ENCODE results near the gene CACNA1B. TPM values are rescaled to one million over a fixed set of nuclear protein-coding genes. Genes with fewer than 3 reads are reported as not detected.

The CACNA1B gene
- total and polyA plus RNA-seq, 2 of the 13 experiments (the other 11 are each of a cell fraction or from before 2014, with no cell fraction given): under 0.01 to 0.04 TPM

GRCh38 chr9:138115506-138115905 lies 237.9 kb downstream of the CACNA1B start:
- no TSS peak for BruUV-seq (replicated peaks)
- ATAC-seq (no peak), DNase-seq (ENCODE audit: low spot score) (no peak), FAIRE-seq (no peak)
- Histone ChIP-seq H3K4me1 (ENCODE audit: insufficient read depth, low read length) (no peaks in the 10 kb centered on the region), H3K27ac (ENCODE audit: extremely low read length, insufficient read depth, low read length) (no peak overlapping the region), H4K20me1 (ENCODE audit: insufficient read depth, low read length) (0 out of 2 replicates have a peak, but pooled peaks cover 2% of the 10 kb centered on the region), H3K79me2 (ENCODE audit: insufficient read depth, low read length) (no peaks in the 10 kb centered on the region), H3K9me3 (ENCODE audit: low read length) (no peaks in the 10 kb centered on the region), H2AFZ (ENCODE audit: low read length) (no peak overlapping the region), H3K36me3 (replicated peaks in 1 of 2; ENCODE audit: control insufficient read depth in 1 of 2, insufficient read depth in 2 of 2, low read length in 2 of 2) (no peaks in the 10 kb centered on the region), H3K9ac (ENCODE audit: insufficient read depth, low read depth, low read length) (no peak overlapping the region), H3K4me2 (ENCODE audit: low read depth, low read length) (no peak overlapping the region), H3K27me3 (ENCODE audit: control insufficient read depth in 1 of 2, insufficient read depth in 2 of 2, low read length in 2 of 2) (peaks cover 3 to 44% of the 10 kb centered on the region in 2 experiments; a peak in 3 of 5 replicates), H3K4me3 (replicated peaks in 1 of 3; ENCODE audit: insufficient read depth in 1 of 3, low read depth in 2 of 3, low read length in 3 of 3) (no peak overlapping the region)
- 8% methylated on average over 5 of the region's 7 CpGs for WGBS (ENCODE audit: low lambda C conversion rate)
- no peak for TF ChIP-seq ATF4 (CRISPR knock-in tag; IDR thresholded peaks at IDR 0.05)
- TF ChIP-seq ZNF589 (CRISPR knock-in tag; conservative IDR thresholded peaks at IDR 0.05): no peak
- TF ChIP-seq ZNF776 (CRISPR knock-in tag; IDR thresholded peaks at IDR 0.05): no peak
- TF ChIP-seq ZBTB3 (CRISPR knock-in tag; IDR thresholded peaks at IDR 0.05; ENCODE audit: borderline replicate concordance, low read depth): no peak
- no peak for TF ChIP-seq GFI1 (CRISPR knock-in tag; IDR thresholded peaks at IDR 0.05; ENCODE audit: borderline replicate concordance)
- no peak for TF ChIP-seq ZNF180 (CRISPR knock-in tag; IDR thresholded peaks at IDR 0.05; ENCODE audit: borderline replicate concordance, low read depth)
- TF ChIP-seq NR2C2 (CRISPR knock-in tag; IDR thresholded peaks at IDR 0.05; ENCODE audit: borderline replicate concordance): no peak
- no peak for TF ChIP-seq ZNF101 (CRISPR knock-in tag; IDR thresholded peaks at IDR 0.05; ENCODE audit: borderline replicate concordance, low read depth)
- no peak for TF ChIP-seq ETV6 (CRISPR knock-in tag; conservative IDR thresholded peaks at IDR 0.05)
- no peak for TF ChIP-seq ZNF709 (CRISPR knock-in tag; IDR thresholded peaks at IDR 0.05)
- TF ChIP-seq ZNF543 (CRISPR knock-in tag; IDR thresholded peaks at IDR 0.05): no peak
- TF ChIP-seq ZC3H4 (CRISPR knock-in tag; IDR thresholded peaks at IDR 0.05; ENCODE audit: borderline replicate concordance): no peak
- no peak for TF ChIP-seq ZBTB44 (CRISPR knock-in tag; IDR thresholded peaks at IDR 0.05)
- no peak for TF ChIP-seq STAT6 (CRISPR knock-in tag; IDR thresholded peaks at IDR 0.05; ENCODE audit: borderline replicate concordance)
- no peak for TF ChIP-seq CBX5 (CRISPR knock-in tag; IDR thresholded peaks at IDR 0.05; ENCODE audit: borderline replicate concordance)
- in situ Hi-C loops (cut with HindIII; ENCODE audit: extremely low pct_ligation_motif_present, low pct_unique_long_range_greater_than_20kb): no loop called here
- ChIA-PET POLR2A (no interaction called here), CTCF (ENCODE audit: low intra/inter-chr PET ratio, low total read pairs) (no interaction called here)
- intact Hi-C loops (cut with micrococcal nuclease; ENCODE audit: unreplicated experiment): no loop called here

Data from HepG2 (cell line).